ENCODE results near the gene SPEM3. TPM values are rescaled to one million over a fixed set of nuclear protein-coding genes. Genes with fewer than 3 reads are reported as not detected.

Gene SPEM3
- total and polyA plus RNA-seq, 2 of the 13 experiments (the other 11 are each of a cell fraction or from before 2014, with no cell fraction given), result not detected

DNA sequence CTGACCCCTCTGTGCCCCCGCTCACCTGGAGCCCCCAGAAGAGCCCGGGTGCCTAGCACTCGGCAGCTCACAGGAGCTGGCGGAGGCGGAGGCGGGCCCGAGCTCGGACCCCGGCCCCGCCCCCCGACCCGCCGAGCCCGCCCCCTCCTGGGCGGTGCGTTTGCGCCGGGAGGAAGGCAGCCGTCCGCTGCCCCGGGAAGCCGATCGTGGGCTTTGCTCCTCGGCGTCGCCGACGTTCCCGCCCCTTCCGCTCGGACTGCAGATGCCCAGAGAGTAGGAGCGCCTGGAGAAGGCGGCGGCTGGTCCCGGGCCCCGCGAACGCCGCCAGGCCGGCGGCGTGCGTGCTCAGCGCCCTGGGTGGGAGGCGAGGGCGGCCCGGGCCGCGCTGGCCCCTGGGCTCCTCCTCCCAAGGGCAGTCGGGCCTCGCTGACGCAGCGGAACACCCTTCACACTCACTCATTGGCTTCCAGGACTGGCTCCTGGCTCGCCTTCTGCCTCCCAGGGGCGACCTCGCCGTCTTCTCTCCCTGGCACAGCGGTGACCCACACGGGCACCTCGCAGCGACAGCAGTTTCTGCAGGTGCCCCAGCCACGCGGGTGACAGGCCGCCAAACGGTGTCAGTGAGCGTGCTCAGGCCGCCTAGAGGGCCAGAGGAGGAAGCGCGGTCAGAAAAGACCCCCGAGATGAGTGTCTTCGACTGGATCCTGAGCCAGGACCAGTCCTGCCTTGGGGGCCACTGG lies 34.0 kb upstream of the SPEM3 start, which contains the start of gene PLSCR3 (continued):
- no peak for TF ChIP-seq ZBTB1 (CRISPR knock-in tag; IDR thresholded peaks at IDR 0.05; ENCODE audit: borderline replicate concordance)
- TF ChIP-seq CSRNP1 (CRISPR knock-in tag; IDR thresholded peaks at IDR 0.05), result peak; percentile 63; the same call in 1 of the 2 replicates
- TF ChIP-seq, protein P1, sequence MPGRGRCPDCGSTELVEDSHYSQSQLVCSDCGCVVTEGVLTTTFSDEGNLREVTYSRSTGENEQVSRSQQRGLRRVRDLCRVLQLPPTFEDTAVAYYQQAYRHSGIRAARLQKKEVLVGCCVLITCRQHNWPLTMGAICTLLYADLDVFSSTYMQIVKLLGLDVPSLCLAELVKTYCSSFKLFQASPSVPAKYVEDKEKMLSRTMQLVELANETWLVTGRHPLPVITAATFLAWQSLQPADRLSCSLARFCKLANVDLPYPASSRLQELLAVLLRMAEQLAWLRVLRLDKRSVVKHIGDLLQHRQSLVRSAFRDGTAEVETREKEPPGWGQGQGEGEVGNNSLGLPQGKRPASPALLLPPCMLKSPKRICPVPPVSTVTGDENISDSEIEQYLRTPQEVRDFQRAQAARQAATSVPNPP (CRISPR knock-in tag; IDR thresholded peaks at IDR 0.05), result peak; percentile 65; the same call in 1 of the 2 replicates
- TF ChIP-seq ZNF747 (CRISPR knock-in tag; IDR thresholded peaks at IDR 0.05; ENCODE audit: borderline replicate concordance), result peak; percentile 51; the same call in 1 of the 2 replicates
- no peak; the same call in 1 of the 2 replicates for TF ChIP-seq ZFP36L1 (CRISPR knock-in tag; IDR thresholded peaks at IDR 0.05)
- TF ChIP-seq, protein P2, sequence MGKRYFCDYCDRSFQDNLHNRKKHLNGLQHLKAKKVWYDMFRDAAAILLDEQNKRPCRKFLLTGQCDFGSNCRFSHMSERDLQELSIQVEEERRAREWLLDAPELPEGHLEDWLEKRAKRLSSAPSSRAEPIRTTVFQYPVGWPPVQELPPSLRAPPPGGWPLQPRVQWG (CRISPR knock-in tag; IDR thresholded peaks at IDR 0.05; ENCODE audit: borderline replicate concordance, low read depth), result no peak
- TF ChIP-seq ZNF556 (CRISPR knock-in tag; IDR thresholded peaks at IDR 0.05; ENCODE audit: borderline replicate concordance), result peak; percentile 27; the same call in 1 of the 2 replicates
- TF ChIP-seq KDM1A (CRISPR knock-in tag; IDR thresholded peaks at IDR 0.05), result no peak
- TF ChIP-seq SRF (IDR thresholded peaks at IDR 0.05; ENCODE audit: low read depth, low read length), result no peak
- no peak for TF ChIP-seq SNAPC4 (CRISPR knock-in tag; IDR thresholded peaks at IDR 0.05)
- no peak for TF ChIP-seq AHDC1 (CRISPR knock-in tag; IDR thresholded peaks at IDR 0.05; ENCODE audit: borderline replicate concordance)
- peak; percentile 59 to 84; a peak in 3 of 4 replicates for TF ChIP-seq POLR2A (IDR thresholded peaks at IDR 0.05; ENCODE audit: insufficient read depth in 1 of 2, low read depth in 2 of 2, low read length in 2 of 2)
- no peak; the same call in 1 of the 2 replicates for TF ChIP-seq ZNF253 (CRISPR knock-in tag; IDR thresholded peaks at IDR 0.05; ENCODE audit: borderline replicate concordance)

Data from HepG2 (cell line).